GM18502 (cell line): Measurements from ENCODE around the gene TAF11L3.
A peak's percentile ranks its signal among the peaks of the same experiment; 100 is the strongest.
"Not testable (repeated sequence)": the region's sequence is repeated elsewhere in the genome, so short reads cannot be mapped to it uniquely, and the experiment has no call there.

Experiments used
- ATAC-seq: cut with Tn5 transposase; IDR thresholded peaks from one replicate; pipeline ENCODE4 v1.9.1; 2021; ENCODE audit warnings: mild to moderate bottlenecking; ENCODE audit not compliant: unreplicated experiment, poor library complexity

TAF11L3 gene

DNA sequence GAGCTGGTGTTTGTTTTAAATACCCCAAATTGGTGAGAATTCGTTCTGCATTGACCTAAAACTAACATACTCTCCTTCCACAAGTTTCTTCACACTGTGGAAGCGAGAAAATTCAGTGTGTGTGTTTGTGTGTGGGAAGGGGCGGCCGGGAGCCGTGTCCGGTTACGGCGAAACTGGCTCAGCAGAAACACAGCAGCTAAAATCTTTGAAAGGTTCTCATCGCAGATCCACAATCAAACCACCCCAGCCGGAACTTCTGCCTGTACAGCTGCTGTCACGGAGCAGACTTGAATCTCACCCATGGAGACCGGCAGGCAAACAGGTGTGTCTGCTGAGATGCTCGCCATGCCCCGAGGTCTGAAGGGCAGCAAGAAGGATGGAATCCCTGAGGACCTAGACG is at the start of gene TAF11L3:
TAF11L3 (plus strand) TSS at position 301 of the 400 bp plus-strand sequence.
- not testable (repeated sequence) for ATAC-seq

DNA sequence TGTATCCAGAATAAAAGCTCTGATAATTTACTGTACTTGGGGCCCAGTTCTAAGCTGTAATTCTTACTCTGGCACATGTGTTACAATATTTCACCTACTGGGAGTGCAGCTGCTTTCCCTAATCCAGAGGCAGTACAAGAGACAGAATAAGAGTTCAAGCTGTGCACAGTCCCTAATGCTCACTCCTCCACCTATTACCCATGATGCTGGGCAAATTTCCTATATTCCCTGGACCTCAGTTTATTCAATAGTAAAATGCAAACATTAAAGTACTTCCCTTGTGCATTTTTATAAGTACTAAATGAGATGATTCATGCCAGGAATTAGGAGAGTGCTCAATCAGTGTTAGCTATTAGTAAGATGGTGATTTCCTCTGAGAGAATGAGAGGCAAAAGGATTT is 48.1 kb upstream of the TAF11L3 start:
- ATAC-seq: no peak

GRCh38 chr5:17475064-17475463 is 43.1 kb upstream of the TAF11L3 start:
- peak; percentile 64 for ATAC-seq

DNA sequence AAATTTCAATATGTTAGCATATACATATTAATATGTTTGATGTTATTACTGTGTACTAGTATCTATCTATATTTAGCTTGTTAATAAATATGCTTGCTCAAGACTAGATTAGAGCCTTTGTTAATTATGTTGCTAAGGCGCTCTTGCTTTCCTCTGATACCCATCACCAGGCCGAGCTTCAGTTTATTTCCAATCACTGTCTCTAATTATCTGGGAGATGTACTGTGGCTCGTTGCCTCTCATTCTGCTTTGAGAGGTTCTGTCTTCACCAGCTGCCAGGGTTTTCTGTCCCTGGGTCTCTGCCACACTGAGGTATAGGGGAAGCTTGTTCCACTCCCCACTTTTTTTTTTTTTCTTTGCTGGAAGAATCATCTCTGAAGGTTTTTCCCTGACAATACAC is 41.1 kb upstream of the TAF11L3 start:
- ATAC-seq: no peak

GRCh38 chr5:17477573-17478265 is 40.4 kb upstream of the TAF11L3 start:
- no peak for ATAC-seq

DNA sequence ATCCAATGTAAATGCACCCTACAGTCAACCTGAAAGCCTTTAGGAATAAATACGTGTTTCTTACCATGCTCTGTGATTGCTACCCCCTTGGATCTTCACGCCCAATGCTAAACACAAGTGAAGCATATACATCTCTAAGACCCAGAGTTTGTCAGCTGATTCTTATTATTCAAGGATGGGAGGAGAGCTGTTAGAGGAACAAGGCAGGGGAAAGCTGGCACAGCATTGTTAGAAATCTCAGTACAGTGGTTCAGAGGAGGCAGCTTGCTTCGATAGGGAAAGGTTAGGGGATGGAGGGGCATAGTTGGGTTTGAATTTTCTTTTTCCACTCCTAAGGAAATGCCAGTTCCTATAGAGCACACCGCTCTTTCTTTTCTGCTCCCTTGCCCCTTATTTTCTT is 36.8 kb upstream of the TAF11L3 start:
- no peak for ATAC-seq

DNA sequence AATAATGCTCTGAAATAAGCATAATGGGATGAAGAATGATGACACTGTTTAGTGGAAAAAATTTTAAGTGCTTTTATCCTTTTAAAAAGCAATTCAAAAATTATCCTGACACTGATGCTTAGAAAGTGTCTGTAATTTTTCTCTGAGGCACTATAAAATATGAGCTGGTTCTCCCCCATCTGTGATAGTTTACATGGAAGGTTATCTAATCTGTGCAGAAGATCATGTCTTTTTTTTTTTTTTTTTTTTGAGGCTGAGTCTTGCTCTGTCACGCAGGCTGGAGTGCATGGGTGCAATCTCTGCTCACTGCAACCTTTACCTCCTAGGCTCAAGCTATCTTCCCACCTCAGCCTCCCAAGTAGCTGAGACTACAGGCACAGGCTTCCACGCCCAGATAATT is 35.4 kb upstream of the TAF11L3 start:
- no peak for ATAC-seq

DNA sequence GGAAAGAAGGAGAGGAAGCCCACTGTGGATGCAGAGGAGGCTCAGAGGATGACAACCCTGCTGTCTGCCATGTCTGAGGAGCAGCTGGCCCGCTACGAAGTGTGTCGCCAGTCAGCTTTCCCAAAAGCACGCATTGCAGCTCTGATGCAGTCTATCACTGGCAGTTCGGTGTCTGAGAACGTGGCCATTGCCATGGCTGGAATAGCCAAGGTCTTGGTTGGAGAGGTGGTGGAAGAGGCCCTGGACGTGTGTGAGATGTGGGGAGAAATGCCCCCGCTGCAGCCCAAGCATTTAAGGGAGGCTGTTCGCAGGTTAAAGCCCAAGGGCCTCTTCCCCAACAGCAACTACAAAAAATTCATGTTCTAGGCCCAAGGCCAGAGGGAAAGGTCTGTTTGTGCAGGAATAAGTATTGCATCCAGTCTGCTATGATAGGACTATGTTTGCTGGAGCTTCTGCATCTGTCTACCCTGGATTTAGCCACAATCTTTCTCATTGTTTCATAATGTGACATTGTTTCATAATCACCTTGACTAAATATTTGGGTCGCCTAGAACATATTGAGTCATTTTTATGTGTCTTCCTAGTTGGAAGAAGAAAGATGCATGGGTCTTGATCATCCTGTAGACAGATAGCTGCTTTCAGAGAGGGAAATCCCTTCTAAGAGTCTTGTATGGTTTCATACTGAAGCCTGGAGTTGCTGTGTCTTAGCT is 31.5 kb upstream of the TAF11L3 start:
- ATAC-seq: not testable (repeated sequence)

- ATAC-seq: no peak
Observed at GRCh38 chr5:17487174-17487512, 31.0 kb upstream of the TAF11L3 start.

GRCh38 chr5:17491257-17491656 is 26.9 kb upstream of the TAF11L3 start:
- ATAC-seq: not testable (repeated sequence)

DNA sequence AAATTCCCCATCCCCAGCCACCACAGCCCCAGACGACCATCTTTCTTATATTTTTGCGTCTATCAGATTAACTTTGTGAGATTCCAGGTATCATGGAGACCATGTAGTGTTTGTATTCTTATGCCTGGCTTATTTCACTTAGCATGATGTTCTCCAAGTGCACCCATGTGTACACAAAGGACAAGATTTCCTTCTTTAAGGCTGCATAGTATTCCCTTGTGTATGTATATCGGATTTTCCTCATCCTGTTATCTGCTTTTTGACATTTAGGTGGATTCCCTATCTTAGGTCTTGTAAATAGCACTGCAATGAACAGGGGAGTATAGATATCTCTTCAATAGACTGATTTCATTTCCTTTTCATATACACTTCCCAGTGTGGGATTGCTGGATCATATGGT is 25.4 kb upstream of the TAF11L3 start:
- ATAC-seq: no peak

GRCh38 chr5:17497446-17497845 is 20.7 kb upstream of the TAF11L3 start:
- no peak for ATAC-seq

DNA sequence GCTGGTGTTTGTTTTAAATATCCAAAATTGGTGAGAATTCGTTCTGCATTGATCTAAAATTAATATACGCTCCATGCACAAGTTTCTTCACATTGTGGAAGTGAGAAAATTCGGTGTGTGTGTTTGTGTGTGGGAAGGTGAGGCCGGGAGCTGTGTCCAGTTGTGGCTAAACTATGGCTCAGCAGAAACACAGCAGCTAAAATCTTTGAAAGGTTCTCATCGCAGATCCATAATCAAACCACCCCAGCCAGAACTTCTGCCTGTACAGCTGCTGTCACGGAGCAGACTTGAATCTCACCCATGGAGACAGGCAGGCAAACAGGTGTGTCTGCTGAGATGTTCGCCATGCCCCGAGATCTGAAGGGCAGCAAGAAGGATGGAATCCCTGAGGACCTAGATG is 20.2 kb upstream of the TAF11L3 start, which contains the start of gene TAF11L2:
TAF11L2 (plus strand) TSS at position 301 of the 400 bp plus-strand sequence.
- ATAC-seq: not testable (repeated sequence)

- ATAC-seq: no peak
Observed at GRCh38 chr5:17511775-17512325, 6.3 kb upstream of the TAF11L3 start.

- not testable (repeated sequence) for ATAC-seq
Observed at GRCh38 chr5:17517526-17517925, 641 bp upstream of the TAF11L3 start.

DNA sequence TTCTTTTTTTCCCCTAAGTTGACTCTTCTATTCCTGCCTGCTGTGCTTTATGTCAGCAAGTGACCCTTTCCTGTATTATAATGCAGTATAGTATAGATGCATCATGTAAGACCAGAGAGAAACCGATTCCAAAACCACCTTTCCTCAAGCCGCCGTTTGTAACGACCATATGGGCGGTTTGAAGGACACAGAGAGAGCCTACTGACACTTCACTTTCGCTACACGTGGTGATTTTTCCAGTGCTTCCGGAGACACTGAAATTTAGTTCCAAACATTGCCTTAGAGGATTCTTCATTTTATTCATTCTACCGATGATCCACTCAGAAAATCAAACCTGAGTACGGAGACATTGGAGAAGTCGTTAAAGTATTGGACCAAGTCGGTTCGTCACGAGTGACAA is 1.3 kb downstream of the TAF11L3 start:
- ATAC-seq: not testable (repeated sequence)

GRCh38 chr5:17521501-17521900 is 3.3 kb downstream of the TAF11L3 start, which contains the start of gene TAF11L4:
TAF11L4 (plus strand) TSS chr5:17521801.
- not testable (repeated sequence) for ATAC-seq

DNA sequence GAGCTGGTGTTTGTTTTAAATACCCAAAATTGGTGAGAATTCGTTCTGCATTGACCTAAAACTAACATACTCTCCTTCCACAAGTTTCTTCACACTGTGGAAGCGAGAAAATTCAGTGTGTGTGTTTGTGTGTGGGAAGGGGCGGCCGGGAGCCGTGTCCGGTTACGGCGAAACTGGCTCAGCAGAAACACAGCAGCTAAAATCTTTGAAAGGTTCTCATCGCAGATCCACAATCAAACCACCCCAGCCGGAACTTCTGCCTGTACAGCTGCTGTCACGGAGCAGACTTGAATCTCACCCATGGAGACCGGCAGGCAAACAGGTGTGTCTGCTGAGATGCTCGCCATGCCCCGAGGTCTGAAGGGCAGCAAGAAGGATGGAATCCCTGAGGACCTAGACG is 6.8 kb downstream of the TAF11L3 start, which contains the start of gene TAF11L5:
TAF11L5 (plus strand) TSS at position 301 of the 400 bp plus-strand sequence.
- ATAC-seq: not testable (repeated sequence)

- ATAC-seq: not testable (repeated sequence)
Observed at GRCh38 chr5:17526504-17526903, 8.3 kb downstream of the TAF11L3 start.

- not testable (repeated sequence) for ATAC-seq
Observed at GRCh38 chr5:17528369-17528768, 10.2 kb downstream of the TAF11L3 start, which contains the start of gene TAF11L6. TAF11L6 (plus strand) TSS chr5:17528669.
